Activated CD4-positive, alpha-beta T cell treated with anti-CD3 and anti-CD28 coated beads for 4 hours (primary cell): Measurements from ENCODE around the gene PAM.
"Not testable (repeated sequence)": the region's sequence is repeated elsewhere in the genome, so short reads cannot be mapped to it uniquely, and the experiment has no call there.

Experiments used
- DNase-seq, 2 donors: peaks; one replicate each; pipeline ENCODE4 v3.0.0-alpha.2; 2020

PAM gene

GRCh38 chr5:102905056-102905455, 150.0 kb downstream of the PAM start:
- DNase-seq, result no peak

- not testable (repeated sequence) for DNase-seq
These were observed 152.0 kb downstream of the PAM start for GRCh38 chr5:102907099-102907498.

GRCh38 chr5:102910240-102911226, 155.4 kb downstream of the PAM start:
- DNase-seq, result no peak

- no peak for DNase-seq
These were observed 156.9 kb downstream of the PAM start for GRCh38 chr5:102911973-102912372.

GRCh38 chr5:102916109-102916508, 161.0 kb downstream of the PAM start:
- DNase-seq, result no peak

- DNase-seq, result no peak
These were observed 164.0 kb downstream of the PAM start for GRCh38 chr5:102918986-102919610.

GRCh38 chr5:102920762-102921161, 165.7 kb downstream of the PAM start:
- no peak for DNase-seq

GRCh38 chr5:102921341-102922044, 166.4 kb downstream of the PAM start:
- no peak for DNase-seq

GRCh38 chr5:102922111-102922720, 167.1 kb downstream of the PAM start:
- DNase-seq, result no peak

GRCh38 chr5:102922799-102923477, 167.8 kb downstream of the PAM start:
- DNase-seq, result no peak

- DNase-seq, result no peak
These were observed 169.9 kb downstream of the PAM start for GRCh38 chr5:102924963-102925362.

- DNase-seq, result no peak
These were observed 171.9 kb downstream of the PAM start for GRCh38 chr5:102927007-102927406.

GRCh38 chr5:102930244-102930643, 175.1 kb downstream of the PAM start:
- DNase-seq, result no peak

- no peak for DNase-seq
These were observed 176.1 kb downstream of the PAM start for GRCh38 chr5:102931085-102931725.

- DNase-seq, result no peak
These were observed 177.7 kb downstream of the PAM start for GRCh38 chr5:102932781-102933180.

- DNase-seq, result no peak
These were observed 178.2 kb downstream of the PAM start for GRCh38 chr5:102933316-102933715.

GRCh38 chr5:102933721-102934459, 178.8 kb downstream of the PAM start:
- no peak for DNase-seq

- no peak for DNase-seq
These were observed 182.8 kb downstream of the PAM start for GRCh38 chr5:102937894-102938293.

- DNase-seq, result no peak
These were observed 186.0 kb downstream of the PAM start for GRCh38 chr5:102941111-102941510.

- DNase-seq, result no peak
These were observed 191.3 kb downstream of the PAM start for GRCh38 chr5:102946414-102946813.

- no peak for DNase-seq
These were observed 191.9 kb downstream of the PAM start for GRCh38 chr5:102946971-102947370.
